Activated effector memory CD4-positive, alpha-beta T cell treated with Interleukin-2 at 50 U/mL for 16 hours (primary cell): ENCODE measurements around the gene SCNN1G.

Source experiments
- DNase-seq: peaks from one replicate; pipeline ENCODE4 v3.0.0-alpha.2; 2020

The SCNN1G gene

GRCh38 chr16:23155445-23156049 lies 27.0 kb upstream of the SCNN1G start:
- no peak for DNase-seq

GRCh38 chr16:23156110-23156509 lies 26.4 kb upstream of the SCNN1G start:
- no peak for DNase-seq

- DNase-seq = no peak
These were observed 25.5 kb upstream of the SCNN1G start for GRCh38 chr16:23156946-23157460.

- DNase-seq = no peak
These were observed 24.4 kb upstream of the SCNN1G start for GRCh38 chr16:23158114-23158513.

- no peak for DNase-seq
These were observed 22.5 kb upstream of the SCNN1G start for GRCh38 chr16:23160082-23160481.

- DNase-seq = no peak
These were observed 22.0 kb upstream of the SCNN1G start for GRCh38 chr16:23160574-23160973.

- DNase-seq = no peak
These were observed 18.6 kb upstream of the SCNN1G start for GRCh38 chr16:23163921-23164320.

GRCh38 chr16:23164736-23165135 lies 17.8 kb upstream of the SCNN1G start:
- DNase-seq = no peak

GRCh38 chr16:23172583-23172982 lies 10.0 kb upstream of the SCNN1G start:
- DNase-seq = no peak

- DNase-seq = no peak
These were observed 9.6 kb upstream of the SCNN1G start for GRCh38 chr16:23172994-23173393.

GRCh38 chr16:23174622-23175021 lies 7.9 kb upstream of the SCNN1G start:
- DNase-seq = no peak

- no peak for DNase-seq
These were observed 6.9 kb upstream of the SCNN1G start for GRCh38 chr16:23175651-23176050.

- DNase-seq = no peak
These were observed 1.0 kb upstream of the SCNN1G start for GRCh38 chr16:23181506-23181905.

GRCh38 chr16:23182206-23182678 lies 303 bp upstream of the SCNN1G start:
- peak; percentile 34 for DNase-seq

GRCh38 chr16:23183543-23183862 lies 958 bp downstream of the SCNN1G start:
- no peak for DNase-seq

- no peak for DNase-seq
These were observed 3.1 kb downstream of the SCNN1G start for GRCh38 chr16:23185656-23186055.

GRCh38 chr16:23186171-23186570 lies 3.6 kb downstream of the SCNN1G start:
- no peak for DNase-seq

GRCh38 chr16:23187341-23187740 lies 4.8 kb downstream of the SCNN1G start:
- DNase-seq = no peak

- DNase-seq = no peak
These were observed 6.4 kb downstream of the SCNN1G start for GRCh38 chr16:23188911-23189310.

- DNase-seq = no peak
These were observed 12.1 kb downstream of the SCNN1G start for GRCh38 chr16:23194497-23195221.

GRCh38 chr16:23195366-23195978 lies 12.9 kb downstream of the SCNN1G start:
- DNase-seq = no peak

- no peak for DNase-seq
These were observed 14.0 kb downstream of the SCNN1G start for GRCh38 chr16:23196539-23196938.

- DNase-seq = no peak
These were observed 19.6 kb downstream of the SCNN1G start for GRCh38 chr16:23202166-23202565.

GRCh38 chr16:23206986-23207385 lies 24.4 kb downstream of the SCNN1G start:
- no peak for DNase-seq
